HCT116 (cell line): ENCODE data around the gene SLC16A12.

Source experiments
- EZH2 ChIP-seq: fragments of 200-600 bp; sonication (generic); IDR thresholded peaks from 2 replicates; pipeline ENCODE4 v1.6.1; 2017; ENCODE audit warnings: antibody characterized with exemption, mixed run types
- EZH2phosphoT487 ChIP-seq: fragments of 200-600 bp; IDR thresholded peaks from 2 replicates; pipeline ENCODE4 v1.6.1; 2018; ENCODE audit warnings: antibody characterized with exemption, borderline replicate concordance
- POLR2A ChIP-seq: IDR thresholded peaks from 2 replicates; pipeline ENCODE4 v1.7.0; 2011; ENCODE audit warnings: borderline replicate concordance; ENCODE audit not compliant: insufficient read depth, insufficient read length; ENCODE audit errors: extremely low read depth
- POLR2AphosphoS5 ChIP-seq: IDR thresholded peaks from 2 replicates; pipeline ENCODE4 v1.6.1; 2011; ENCODE audit warnings: mild to moderate bottlenecking, low read depth, low read length, moderate library complexity
- SP1 ChIP-seq: IDR thresholded peaks from 2 replicates; pipeline ENCODE4 v1.6.1; 2012; ENCODE audit warnings: low read depth
- TCF7L2 ChIP-seq: IDR thresholded peaks from 2 replicates; pipeline ENCODE4 v1.7.0; 2011; ENCODE audit warnings: borderline replicate concordance, inconsistent platforms; ENCODE audit not compliant: insufficient read depth, insufficient read length; ENCODE audit errors: extremely low read depth
- TF ChIP-seq, protein P1 (sequence below), 3 experiments: fragments of 200-600 bp in 1 of 3; sonication (generic) in 1 of 3; IDR thresholded peaks in 2 of 3; conservative IDR thresholded peaks in 1 of 3; 2 replicates each; pipeline ENCODE4 v1.5.1; 2012 to 2017; ENCODE audit warnings: low read depth in 2 of 3, low read length in 2 of 3, antibody characterized with exemption in 1 of 3, borderline replicate concordance in 1 of 3, control low read depth in 1 of 3, mild to moderate bottlenecking in 1 of 3, mixed read lengths in 1 of 3, mixed run types in 1 of 3, moderate library complexity in 1 of 3; ENCODE audit not compliant: insufficient read depth in 1 of 3
- TF ChIP-seq, protein P2 (sequence below): IDR thresholded peaks from 2 replicates; pipeline ENCODE4 v1.6.1; 2012; ENCODE audit warnings: low read depth
- TF ChIP-seq, protein P3 (sequence below): IDR thresholded peaks from 2 replicates; pipeline ENCODE4 v1.6.1; 2012
- TF ChIP-seq, protein P4 (sequence below): IDR thresholded peaks from 2 replicates; pipeline ENCODE4 v1.6.1; 2012

DNA sequence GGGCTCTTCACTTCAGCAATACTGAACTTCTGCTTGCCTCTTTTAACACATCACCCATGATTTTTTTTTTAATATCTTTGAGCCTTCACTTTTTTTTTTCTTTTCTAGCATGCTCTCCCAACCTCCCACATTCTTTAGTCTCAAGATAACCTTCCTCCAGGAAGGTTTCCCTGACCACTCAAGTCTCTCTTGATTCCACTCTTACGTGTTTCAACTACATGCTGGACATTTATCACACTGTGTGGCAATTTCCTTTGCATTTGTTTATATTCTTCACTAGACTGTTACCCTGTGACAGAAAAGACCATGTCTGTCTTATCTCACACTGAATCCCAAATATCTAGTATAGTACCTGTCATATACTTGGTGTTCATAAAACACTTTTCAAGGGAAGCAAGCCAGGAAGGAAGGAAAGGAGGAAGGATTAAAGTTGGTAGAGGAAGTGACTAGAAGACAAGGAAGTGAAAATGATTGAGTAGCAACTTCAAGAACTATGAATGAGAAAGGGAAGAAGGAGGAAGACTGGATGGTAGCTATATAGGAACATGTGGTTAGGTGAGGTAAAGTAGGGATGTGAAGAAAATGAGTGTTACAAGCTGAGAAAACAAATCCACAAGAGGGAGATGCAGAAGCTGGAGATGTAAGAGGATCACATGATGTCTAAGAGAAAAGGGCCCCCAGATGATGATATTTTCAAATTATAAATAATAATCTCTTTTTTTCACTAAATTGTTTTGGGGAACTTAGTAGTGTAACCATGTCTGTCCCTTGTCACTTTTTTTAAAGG, 80.6 kb downstream of the SLC16A12 start:
- TF ChIP-seq, protein P1, sequence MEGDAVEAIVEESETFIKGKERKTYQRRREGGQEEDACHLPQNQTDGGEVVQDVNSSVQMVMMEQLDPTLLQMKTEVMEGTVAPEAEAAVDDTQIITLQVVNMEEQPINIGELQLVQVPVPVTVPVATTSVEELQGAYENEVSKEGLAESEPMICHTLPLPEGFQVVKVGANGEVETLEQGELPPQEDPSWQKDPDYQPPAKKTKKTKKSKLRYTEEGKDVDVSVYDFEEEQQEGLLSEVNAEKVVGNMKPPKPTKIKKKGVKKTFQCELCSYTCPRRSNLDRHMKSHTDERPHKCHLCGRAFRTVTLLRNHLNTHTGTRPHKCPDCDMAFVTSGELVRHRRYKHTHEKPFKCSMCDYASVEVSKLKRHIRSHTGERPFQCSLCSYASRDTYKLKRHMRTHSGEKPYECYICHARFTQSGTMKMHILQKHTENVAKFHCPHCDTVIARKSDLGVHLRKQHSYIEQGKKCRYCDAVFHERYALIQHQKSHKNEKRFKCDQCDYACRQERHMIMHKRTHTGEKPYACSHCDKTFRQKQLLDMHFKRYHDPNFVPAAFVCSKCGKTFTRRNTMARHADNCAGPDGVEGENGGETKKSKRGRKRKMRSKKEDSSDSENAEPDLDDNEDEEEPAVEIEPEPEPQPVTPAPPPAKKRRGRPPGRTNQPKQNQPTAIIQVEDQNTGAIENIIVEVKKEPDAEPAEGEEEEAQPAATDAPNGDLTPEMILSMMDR (IDR thresholded peaks at IDR 0.05 in 2 of 3, conservative IDR thresholded peaks at IDR 0.05 in 1 of 3; ENCODE audit: borderline replicate concordance in 1 of 3, insufficient read depth in 1 of 3, low read depth in 2 of 3, low read length in 2 of 3): no peak
- TF ChIP-seq POLR2A: no peak
- TF ChIP-seq EZH2phosphoT487: no peak
- no peak for TF ChIP-seq POLR2AphosphoS5
- TF ChIP-seq, protein P2, sequence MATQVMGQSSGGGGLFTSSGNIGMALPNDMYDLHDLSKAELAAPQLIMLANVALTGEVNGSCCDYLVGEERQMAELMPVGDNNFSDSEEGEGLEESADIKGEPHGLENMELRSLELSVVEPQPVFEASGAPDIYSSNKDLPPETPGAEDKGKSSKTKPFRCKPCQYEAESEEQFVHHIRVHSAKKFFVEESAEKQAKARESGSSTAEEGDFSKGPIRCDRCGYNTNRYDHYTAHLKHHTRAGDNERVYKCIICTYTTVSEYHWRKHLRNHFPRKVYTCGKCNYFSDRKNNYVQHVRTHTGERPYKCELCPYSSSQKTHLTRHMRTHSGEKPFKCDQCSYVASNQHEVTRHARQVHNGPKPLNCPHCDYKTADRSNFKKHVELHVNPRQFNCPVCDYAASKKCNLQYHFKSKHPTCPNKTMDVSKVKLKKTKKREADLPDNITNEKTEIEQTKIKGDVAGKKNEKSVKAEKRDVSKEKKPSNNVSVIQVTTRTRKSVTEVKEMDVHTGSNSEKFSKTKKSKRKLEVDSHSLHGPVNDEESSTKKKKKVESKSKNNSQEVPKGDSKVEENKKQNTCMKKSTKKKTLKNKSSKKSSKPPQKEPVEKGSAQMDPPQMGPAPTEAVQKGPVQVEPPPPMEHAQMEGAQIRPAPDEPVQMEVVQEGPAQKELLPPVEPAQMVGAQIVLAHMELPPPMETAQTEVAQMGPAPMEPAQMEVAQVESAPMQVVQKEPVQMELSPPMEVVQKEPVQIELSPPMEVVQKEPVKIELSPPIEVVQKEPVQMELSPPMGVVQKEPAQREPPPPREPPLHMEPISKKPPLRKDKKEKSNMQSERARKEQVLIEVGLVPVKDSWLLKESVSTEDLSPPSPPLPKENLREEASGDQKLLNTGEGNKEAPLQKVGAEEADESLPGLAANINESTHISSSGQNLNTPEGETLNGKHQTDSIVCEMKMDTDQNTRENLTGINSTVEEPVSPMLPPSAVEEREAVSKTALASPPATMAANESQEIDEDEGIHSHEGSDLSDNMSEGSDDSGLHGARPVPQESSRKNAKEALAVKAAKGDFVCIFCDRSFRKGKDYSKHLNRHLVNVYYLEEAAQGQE: no peak
- TF ChIP-seq EZH2: no peak
- TF ChIP-seq, protein P3, sequence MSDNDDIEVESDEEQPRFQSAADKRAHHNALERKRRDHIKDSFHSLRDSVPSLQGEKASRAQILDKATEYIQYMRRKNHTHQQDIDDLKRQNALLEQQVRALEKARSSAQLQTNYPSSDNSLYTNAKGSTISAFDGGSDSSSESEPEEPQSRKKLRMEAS: no peak
- TF ChIP-seq, protein P4, sequence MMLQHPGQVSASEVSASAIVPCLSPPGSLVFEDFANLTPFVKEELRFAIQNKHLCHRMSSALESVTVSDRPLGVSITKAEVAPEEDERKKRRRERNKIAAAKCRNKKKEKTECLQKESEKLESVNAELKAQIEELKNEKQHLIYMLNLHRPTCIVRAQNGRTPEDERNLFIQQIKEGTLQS: no peak
- no peak for TF ChIP-seq SP1
- TF ChIP-seq TCF7L2: no peak
